Measurements from ENCODE around the gene RAB10.
"Not testable (repeated sequence)": the region's sequence is repeated elsewhere in the genome, so short reads cannot be mapped to it uniquely, and the experiment has no call there.

The RAB10 gene

DNA sequence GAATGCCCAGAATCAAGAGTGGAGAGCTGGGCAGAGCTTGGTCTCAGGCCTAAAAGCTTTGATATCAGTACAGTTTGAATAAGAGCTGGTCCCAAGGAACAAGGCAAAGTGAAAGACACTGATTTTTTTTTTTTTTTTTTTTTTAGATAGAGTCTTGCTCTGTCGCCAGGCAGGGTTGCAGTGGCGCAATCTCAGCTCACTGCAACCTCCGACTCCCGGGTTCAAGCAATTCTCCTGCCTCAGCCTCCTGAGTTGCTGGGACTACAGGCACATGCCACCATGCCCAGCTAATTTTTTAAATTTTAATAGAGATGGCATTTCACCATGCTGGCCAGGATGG, 17.2 kb upstream of the RAB10 start:
- not testable (repeated sequence) for DNase-seq

DNA sequence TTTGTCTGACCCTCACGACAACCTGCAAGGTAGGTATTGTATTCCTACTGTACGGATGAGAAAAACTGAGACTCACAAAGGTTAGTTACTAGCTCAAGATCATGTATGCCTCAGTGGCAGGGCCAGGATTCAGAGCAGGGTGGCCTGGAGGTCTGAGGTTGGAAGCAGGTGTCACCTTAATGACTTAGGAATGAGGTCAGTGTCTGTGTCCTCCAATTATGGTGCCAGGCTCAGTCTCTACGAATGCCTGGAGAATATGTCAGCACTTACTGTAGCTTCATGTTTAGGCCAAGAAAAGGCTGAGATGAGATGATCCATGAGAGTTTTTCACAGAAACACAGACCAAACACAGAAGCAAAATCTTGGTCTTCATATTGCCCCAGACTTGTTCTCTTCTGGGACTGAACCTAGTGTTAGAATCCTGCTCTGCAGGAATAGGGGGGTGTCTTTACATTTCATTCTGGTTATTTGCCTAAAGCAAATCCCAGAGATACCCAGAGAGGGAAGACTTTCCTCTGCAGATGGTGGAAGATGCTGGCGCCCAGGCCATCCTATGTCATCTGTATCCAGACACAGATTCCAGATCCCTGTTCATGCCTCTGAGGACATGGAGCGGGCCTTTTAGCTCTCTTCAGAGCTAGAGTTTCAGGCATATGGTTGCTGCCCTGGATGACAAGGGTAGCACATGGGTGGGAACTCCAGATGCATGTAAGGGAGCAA, 16.3 kb upstream of the RAB10 start:
- DNase-seq = no peak

DNA sequence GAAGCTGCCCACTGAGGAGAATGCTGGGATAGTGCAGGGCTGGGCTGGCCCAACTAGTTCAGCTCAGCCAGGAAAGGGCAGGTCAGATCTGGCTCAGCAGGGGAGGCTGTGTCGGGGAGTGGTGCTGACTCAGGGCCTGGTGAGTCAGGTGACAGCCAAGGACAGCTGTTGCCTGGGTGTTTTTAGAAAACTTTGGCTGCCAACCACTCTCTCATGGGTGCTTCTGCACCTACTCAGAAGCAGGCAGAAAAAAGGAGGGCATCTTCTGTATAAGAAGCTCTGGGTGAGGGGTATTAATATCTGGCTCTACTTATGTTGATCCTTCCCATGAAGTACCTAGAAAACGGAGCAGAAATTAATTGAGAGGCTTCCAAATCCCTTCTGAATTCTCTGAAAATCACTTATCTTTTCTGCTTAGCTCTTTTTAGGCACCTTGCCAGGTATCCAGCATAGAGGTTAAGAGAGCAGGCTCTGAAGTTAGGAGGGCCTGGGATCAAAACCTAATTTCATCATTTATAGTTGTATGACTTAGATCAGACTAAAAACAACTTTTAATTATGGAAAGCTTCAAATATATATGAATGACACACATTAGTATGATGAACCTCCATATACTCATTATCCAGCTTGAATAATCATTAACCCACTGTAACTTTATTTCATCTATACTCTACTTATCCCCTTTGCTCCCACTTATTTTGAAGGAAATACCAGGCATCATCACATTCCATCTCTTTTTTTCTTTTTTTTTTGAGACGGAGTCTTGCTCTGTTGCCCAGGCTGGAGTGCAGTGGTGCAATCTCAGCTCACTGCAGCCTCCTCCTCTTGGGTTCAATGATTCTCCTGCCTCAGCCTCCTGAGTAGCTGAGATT, 15.5 kb upstream of the RAB10 start:
- DNase-seq = peak; percentile 17 to 25

DNA sequence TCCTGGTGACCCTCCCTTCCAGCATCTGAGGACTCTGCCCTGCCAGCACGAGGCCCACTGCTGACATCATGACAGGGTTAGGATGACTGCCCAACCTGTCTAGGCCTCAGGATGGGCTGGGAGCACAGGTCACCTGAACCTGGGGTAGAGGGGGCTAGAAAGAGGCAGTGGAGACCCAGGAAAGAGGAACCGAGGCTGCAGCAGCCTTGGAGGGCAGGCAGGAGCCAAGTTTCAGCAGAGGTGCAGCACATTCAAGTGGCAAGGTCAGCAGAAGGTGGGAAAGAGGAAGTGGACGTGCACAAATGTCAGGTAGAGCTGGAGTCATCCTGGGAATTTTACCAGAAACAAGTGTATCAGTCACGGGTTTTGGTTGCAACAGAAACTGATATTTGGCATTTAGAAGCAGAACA, 13.6 kb upstream of the RAB10 start:
- DNase-seq = no peak

DNA sequence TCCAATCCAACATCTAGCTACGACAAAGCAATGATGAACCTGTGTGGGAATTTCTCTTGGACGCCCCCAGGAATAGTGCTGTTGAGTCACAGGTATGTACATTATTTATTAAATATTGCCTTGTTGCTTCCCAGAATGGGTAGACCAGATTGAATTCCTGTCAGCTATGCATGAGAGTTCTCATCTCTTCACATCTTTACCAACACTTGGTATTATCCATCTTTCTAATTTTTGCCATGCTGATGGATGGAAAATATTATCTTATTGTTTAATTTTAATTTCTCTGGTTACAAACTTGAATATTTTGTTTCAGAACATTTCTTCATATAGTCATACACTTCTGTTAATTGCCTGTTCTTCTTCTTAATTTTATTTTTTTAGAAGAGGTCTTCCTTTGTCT, 9.6 kb upstream of the RAB10 start:
- DNase-seq = no peak

DNA sequence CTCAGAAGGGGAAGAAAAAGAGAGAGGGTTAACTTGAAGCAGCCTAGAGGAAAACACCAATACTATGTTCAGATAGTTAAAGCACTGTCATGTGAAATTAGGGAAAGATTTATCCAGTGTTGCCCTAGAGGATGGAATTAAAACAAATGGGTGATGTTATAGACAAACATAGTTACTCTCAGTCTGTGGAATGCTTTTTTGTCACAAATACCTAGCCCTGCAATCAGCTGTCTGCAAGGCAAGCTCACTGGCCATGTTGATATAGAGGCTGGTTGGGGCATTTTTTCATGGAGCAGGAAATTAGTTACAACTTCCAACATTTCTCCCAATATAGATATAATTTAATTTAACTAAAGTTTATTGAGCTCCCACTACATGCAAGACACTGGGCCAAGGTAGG, 8.4 kb upstream of the RAB10 start:
- no peak for DNase-seq

DNA sequence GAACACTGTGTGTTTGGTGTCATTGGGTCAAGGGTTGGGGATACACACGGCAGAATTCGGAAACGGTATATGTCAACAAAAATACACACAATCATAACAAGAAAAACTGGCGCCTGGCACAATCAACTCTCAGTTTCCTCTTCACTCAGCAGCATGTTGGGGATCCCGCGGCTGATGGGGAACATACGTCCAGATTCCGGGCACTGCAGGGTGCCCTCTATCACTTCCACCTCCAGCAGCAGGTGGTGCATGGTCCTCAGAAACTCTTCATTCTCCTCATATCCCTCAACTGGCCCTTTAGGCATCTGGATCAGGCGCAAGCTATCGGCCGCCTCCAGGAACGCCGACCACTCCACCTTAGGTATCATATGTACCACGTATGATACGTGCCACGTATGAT, 5.8 kb upstream of the RAB10 start:
- not testable (repeated sequence) for DNase-seq

DNA sequence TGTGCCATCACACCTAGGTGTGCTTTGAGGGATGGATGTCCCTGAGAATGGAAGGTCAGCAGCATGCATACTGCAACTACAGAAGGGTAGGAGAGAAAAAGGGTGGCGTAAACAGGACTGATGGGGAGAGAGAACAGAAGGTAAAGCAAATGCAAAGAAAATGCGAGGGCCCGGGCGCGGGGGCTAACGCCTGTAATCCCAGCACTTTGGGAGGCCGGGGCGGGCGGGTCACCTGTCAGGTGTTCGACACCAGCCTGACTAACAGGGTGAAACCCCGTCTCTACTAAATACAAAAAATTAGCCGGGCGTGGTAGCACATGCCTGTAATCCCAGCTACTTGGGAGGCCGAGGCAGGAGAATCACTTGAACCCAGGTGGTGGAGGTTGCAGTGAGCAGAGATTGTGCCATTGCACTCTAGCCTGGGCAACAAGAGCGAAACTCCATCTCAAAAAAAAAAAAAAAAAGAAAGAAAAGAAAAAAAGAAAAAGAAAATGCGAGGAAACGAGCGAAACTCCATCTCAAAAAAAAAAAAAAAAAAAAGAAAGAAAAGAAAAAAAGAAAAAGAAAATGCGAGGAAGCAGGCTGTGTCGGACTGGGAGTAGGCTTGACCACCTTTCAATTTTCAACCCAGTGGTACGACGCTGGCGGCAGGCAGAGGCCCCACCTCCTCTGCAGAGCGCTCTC, 1.2 kb upstream of the RAB10 start:
- DNase-seq = not testable (repeated sequence)

DNA sequence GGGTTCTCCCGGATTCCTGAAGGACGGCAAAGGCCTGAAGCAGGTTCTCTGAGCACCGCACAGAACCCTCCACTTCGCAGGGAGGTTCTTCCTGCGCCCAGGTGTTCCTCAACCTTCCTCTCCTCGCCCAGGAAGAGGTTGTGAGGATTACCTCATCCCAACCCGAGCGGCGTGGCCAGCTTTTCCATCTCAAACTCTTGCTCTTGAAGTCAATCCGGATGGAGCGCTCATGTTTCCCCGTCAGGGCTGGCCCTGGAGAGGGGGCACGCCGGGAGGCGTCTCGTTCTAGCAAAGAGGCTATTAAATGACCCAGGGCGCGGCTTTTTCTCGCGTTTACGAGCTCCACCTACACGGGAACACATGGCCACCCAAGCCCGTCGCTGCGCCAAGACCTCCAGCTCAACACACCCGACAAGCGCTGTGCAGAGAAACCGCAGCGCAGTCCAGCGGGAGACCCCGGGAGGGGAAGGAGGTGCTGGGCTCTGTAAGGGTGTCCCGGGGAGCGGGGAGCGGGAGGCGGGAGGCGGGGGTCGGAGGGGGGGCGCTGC, 540 bp upstream of the RAB10 start:
- peak in 1 of 2 experiments; percentile 29 for DNase-seq

DNA sequence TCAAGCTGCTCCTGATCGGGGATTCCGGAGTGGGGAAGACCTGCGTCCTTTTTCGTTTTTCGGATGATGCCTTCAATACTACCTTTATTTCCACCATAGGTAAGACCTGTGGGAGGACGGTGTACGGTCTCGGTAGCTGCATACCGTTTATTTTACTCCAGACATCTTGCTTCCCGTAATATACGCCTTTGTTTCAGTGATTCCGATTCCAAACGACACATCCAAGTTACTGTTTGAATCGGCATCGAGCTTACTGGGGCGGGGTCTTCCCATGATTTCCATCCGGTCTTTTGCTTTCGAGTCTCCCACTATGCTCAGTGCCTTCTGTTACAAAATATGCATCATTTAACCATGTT, 731 bp downstream of the RAB10 start:
- DNase-seq = no peak

DNA sequence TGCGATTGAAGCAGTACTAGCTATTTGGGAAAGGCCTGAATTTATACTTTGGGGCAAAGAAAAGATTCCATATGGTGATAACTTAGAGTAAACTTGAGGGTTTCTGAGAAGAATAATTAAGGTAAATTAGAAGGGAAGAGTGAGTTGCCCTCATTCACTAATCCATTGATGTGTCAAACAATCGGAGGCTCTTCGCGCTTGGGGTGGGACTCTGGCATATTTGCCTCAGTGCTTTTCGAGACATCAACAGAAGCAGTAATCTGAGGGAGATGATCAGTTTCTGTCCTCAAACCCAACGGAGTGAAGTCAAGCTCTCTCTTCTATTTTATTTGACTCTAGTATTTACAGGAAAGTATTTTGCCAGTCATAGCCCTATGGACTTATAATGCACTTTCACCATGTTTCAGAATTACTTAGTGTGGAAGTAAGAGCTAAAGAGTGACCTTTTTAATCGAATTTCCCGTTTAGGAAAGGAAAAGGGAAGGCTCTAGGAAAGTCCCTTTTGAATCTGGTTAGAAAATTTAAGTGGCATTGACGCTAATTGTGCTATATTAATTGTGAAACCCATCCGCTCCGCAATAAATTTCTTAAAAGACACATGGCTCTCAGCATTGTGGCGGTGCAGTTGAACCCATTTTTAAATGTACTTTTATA, 1.3 kb downstream of the RAB10 start:
- no peak for DNase-seq

DNA sequence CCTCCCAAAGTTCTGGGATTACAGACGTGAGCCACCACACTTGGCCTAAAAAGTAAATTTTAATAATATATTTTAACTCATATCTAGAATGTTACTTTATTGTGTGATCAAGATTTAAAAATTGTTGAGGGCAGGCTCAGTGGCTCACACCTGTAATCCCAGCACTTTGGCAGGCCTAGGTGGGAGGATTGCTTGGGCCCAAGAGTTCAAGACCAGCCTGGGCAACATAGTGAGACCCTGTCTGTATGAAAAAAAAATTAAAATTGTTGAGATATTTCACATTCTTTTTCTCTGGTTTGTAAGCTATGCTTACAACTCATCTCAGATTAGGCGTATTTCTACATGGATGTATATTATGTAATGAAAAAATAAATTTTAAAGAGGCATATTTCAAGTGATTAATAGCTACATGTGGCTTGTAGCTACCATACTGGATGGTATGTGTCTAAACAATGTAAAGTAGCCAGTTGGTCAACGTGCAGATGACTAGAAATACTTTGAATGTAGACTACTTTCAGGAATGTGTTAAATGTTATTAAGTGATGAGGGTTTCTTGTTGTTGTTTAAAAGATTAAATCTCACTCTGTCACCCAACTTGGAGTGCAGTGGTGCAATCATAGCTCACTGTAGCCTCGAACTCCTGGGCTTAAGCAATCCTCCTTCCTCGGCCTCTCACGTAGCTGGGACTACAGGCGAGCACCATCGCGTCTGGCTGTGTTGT, 5.9 kb downstream of the RAB10 start:
- no peak for DNase-seq

DNA sequence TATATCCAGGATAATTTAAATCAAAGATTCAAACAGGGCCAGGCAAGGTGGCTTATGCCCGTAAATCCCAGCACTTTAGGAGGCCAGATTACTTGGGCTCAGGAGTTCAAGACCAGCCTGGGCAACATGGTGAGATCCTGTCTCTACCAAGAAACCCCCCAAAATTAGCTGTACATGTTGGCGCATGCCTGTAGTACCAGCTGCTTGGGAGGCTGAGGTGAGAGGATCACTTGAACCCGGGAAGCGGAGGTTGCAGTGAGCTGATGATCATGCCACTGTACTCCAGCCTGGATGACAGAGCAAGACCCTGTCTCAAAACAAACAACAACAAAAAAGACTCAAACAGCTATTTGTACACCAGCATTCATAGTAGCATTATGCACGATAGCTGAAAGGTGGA, 9.2 kb downstream of the RAB10 start:
- DNase-seq = no peak

DNA sequence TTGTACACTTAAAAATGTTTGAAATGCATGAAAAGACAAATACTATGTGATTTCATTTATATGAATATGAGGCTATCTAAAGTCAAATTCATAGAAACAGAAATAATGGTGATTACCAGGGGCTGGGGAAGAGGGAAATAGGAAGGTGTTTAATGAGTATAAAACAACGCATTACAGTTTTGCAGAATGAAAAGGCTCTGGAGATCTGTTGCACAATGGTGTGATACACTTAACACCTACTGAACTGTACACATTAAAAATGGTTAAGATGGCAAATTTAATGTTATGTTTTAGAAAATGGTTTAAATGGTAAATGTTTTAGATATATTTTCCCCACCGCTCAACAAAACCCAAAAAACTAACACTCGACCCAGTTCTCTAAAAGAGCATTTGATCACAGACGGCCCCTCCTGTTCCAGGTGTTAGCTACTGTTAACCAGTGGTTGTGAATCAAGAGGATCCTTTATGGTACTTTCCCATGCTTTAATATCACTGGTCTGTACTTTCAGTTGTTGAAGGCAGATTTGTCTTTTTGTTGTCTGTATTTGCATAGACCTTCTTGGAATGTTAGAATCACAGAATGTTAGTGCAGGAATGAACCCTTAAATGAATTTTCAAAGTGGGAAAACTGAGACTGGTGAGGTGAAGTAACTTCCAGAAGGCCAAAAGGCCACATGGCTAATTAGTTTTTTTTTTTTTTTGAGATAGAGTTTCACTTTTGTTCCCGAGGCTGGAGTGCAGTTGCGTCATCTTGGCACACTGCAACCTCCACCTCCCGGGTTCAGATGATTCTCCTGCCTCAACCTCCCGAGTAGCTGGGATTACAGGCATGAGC, 10.2 kb downstream of the RAB10 start:
- no peak for DNase-seq

DNA sequence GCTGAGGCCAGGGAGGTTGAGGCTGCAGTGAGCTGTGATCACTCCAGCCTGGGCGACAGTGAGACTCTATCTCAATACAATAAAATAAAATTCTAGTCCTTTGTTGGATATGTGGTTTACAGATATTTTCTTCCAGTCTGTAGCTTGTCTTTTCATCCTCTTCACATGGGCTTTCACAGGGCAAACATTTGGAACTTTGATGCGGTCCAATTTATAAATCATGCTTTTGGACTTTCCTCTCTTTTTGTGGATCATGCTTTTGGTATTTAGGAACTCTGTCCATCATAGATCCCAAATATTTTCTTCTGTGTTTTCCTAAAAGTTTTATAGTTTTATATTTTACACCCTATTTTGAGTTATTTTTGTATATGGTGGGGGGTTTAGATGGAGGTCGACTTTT, 14.9 kb downstream of the RAB10 start:
- no peak for DNase-seq

DNA sequence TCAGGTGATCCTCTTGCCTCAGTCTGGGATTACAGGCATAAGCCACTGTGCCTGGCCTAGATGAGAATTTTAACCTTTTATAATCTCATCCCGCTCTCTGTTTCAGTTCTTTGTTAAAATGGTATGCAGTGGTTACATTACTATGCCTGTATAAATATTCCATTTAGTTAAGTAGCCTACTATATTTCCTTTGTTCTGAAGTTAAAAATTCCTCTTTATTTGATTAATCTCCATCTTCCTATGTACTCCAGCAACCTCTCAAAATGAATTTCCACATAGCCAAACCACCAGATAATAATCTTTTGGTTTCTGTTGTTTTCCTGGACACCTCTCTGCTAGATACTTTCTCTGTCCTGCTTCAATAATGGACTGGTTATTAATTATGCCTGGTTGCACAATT, 15.8 kb downstream of the RAB10 start:
- no peak for DNase-seq

DNA sequence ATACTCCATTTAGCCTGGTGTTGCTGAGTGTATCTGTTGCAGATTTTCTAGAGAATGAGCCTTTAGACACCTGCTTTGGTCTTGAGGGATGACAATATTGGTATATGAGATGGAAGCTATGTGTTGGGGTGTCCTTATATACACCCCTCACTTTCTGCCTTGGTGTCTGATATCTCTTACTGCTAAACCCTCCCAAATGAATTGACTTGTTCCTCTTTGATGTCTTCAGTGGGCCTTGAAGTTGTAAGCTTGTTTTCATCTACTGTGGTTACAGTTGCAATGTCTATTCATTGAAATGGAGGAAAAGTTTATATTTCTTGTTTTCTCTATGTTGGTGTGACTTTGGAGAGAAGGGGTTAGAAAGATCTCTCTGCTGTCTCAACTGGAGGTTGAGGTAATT, 18.9 kb downstream of the RAB10 start:
- no peak for DNase-seq

DNA sequence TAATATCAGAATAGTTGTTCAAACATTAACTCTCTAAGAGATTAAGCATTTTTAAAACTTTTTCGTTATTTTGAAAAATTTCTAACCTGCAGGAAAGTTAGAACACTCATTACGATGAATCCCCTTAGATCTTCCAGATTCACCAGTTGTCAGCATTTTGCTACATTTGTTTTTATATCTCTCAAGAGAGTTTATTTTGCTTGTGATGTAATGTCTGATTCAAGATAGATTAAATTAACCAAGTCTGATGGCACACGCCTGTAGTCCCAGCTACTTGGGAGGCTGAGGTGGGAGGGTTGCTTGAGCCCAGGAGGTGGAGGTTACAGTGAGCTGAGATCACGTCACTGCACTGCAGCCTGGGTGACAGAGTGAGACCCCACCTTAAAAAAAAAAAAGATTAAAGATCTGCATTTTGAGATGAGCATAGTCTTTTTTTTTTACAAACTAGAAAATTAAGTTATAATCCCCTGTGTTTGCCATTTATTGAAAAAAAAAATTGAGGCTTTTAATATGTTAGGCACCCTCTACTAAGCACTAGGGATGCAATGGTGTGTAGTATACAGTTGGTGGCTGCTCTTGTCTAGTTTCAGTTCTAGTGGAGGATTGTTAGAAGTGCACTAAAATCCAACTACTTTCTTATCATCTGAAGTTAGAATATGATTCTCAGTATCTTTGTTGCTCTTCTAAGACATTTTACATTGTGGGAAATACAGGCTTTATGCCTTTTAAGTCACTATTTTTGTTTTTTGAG, 20.9 kb downstream of the RAB10 start:
- no peak for DNase-seq

DNA sequence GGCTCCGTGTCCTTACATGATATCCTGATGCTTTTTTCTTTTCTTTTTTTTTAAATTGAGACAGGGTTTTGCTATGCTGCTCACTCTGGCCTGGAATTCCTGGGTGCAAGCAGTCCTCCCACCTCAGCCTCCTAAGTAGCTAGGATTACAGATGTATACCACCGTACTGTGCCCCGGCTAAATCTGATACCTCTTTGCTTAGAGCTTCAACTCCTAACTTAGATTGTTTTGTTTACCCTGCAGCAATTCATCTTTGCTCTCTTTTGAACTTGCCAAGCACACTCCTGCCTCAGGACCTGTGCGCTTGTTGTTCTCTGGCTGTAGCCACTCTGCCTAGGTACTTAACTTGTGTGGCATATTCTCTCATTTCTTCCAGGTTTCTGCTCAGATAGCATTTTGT, 24.5 kb downstream of the RAB10 start:
- DNase-seq = no peak

DNA sequence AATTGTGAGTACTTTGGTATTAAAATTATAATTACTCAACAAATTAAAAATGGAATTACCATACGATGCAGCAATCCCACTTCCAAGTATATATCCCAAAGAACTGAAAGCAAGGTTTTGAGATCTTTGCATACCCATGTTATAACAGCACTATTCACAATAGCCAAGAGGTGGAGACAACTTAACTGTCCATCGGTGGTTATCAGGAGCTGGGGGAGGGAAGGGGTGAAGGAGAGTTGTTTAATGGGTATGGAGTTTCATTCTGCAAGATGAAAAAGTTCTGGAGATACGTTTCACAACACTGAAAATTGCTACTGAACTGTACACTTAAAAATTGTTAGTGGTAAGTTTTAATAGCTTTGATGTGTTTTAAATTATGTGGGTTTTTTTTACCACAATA, 25.7 kb downstream of the RAB10 start:
- DNase-seq = no peak

DNA sequence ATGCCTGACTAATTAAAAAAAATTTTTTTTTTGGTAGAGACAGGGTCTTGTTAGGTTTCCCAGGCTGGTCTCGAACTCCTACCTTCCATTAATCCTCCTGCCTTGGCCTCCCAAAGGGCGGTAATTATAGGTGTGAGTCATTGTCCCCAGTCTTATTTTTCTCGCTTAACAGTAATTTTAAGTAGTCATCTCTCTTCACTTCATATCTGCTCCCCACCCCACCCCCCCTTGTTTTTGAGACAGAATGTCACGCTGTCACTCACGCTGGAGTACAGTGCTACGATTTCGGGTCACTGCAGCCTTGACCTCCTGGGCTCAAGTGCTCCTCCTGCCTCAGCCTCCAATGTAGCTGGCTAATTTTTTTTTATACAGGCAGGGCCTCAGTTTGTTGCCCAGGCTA, 27.7 kb downstream of the RAB10 start:
- no peak for DNase-seq

Data from stimulated activated CD4-positive, alpha-beta T cell treated with anti-CD3 and anti-CD28 coated beads, Interleukin-4, amount 100 ng/mL, for 4 hours (primary cell).